ENCODE data around the gene RREB1. TPM values are rescaled to one million over a fixed set of nuclear protein-coding genes. Genes with fewer than 3 reads are reported as not detected.

RREB1 gene
- polyA plus RNA-seq, 2 of the 4 experiments (the other 2 are of a cell fraction): 2.2 to 5.0 TPM

DNA sequence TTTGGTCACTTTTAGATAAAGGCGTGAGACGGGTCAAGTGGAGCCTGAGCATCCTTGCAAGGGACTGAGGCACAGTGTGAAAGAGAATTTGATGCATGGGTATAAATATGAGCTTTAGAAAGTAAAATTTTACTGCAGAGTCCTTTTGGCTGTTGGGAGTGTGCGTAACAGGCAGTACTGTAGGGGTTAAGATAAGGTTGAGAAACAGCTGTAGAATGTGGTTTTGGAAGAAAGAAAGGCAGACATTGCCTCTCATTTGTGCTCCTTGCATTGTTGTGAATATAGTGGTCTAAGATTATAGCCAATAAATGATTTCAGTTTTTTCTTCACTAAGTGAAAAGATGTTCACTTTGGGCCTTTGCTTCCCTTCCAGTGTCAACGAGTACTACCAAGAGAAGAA, 73.0 kb downstream of the RREB1 start:
- DNase-seq (ENCODE audit: low read depth in 1 of 2, low spot score in 1 of 2) (no peak), ATAC-seq (no peak), FAIRE-seq (no peak)
- no peaks in the 10 kb centered on the region for H3K4me1 ChIP-seq
- CTCF ChIA-PET: interaction anchor here (1.4 kb wide), 1 partner anchor 504 kb away, joined by 3 read pairs; no protein-coding TSS in a partner anchor
- H3K9me3 ChIP-seq: no peaks in the 10 kb centered on the region
- H3K4me3 ChIP-seq: no peak overlapping the region
- POLR2A ChIA-PET: no interaction called here
- TF ChIP-seq FOSB (CRISPR knock-in tag; IDR thresholded peaks at IDR 0.05) (no peak), RARB (CRISPR knock-in tag; IDR thresholded peaks at IDR 0.05) (no peak), FOXS1 (CRISPR knock-in tag; IDR thresholded peaks at IDR 0.05) (no peak), MAZ (IDR thresholded peaks at IDR 0.05; ENCODE audit: borderline replicate concordance, low read depth, low read length) (no peak), FOSL2 (IDR thresholded peaks at IDR 0.05) (no peak), FOSL2 (CRISPR knock-in tag; IDR thresholded peaks at IDR 0.05) (no peak), PHF8 (IDR thresholded peaks at IDR 0.05; ENCODE audit: borderline replicate concordance, low read depth) (no peak), SMC3 (IDR thresholded peaks at IDR 0.05) (no peak), HOXB5 (CRISPR knock-in tag; IDR thresholded peaks at IDR 0.05) (no peak), RNF2 (IDR thresholded peaks at IDR 0.05; ENCODE audit: borderline replicate concordance, low read depth) (no peak), ZSCAN20 (CRISPR knock-in tag; IDR thresholded peaks at IDR 0.05) (no peak)
- TF ChIP-seq, protein P1, sequence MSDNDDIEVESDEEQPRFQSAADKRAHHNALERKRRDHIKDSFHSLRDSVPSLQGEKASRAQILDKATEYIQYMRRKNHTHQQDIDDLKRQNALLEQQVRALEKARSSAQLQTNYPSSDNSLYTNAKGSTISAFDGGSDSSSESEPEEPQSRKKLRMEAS (IDR thresholded peaks at IDR 0.05): no peak
- TF ChIP-seq, protein P2, sequence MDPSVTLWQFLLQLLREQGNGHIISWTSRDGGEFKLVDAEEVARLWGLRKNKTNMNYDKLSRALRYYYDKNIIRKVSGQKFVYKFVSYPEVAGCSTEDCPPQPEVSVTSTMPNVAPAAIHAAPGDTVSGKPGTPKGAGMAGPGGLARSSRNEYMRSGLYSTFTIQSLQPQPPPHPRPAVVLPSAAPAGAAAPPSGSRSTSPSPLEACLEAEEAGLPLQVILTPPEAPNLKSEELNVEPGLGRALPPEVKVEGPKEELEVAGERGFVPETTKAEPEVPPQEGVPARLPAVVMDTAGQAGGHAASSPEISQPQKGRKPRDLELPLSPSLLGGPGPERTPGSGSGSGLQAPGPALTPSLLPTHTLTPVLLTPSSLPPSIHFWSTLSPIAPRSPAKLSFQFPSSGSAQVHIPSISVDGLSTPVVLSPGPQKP (IDR thresholded peaks at IDR 0.05; ENCODE audit: low read depth, low read length): no peak
- TF ChIP-seq, protein P3, sequence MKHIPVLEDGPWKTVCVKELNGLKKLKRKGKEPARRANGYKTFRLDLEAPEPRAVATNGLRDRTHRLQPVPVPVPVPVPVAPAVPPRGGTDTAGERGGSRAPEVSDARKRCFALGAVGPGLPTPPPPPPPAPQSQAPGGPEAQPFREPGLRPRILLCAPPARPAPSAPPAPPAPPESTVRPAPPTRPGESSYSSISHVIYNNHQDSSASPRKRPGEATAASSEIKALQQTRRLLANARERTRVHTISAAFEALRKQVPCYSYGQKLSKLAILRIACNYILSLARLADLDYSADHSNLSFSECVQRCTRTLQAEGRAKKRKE (CRISPR knock-in tag; IDR thresholded peaks at IDR 0.05; ENCODE audit: low read depth): no peak
- no peak overlapping the region for H3K4me2 ChIP-seq
- H3K27ac ChIP-seq: no peak overlapping the region
- WGBS (ENCODE audit: missing lambda C conversion rate): 90% methylated on average over 4 of the region's 4 CpGs

- H3K27ac ChIP-seq: no peak overlapping the region
- TF ChIP-seq NPAS2 (CRISPR knock-in tag; IDR thresholded peaks at IDR 0.05; ENCODE audit: borderline replicate concordance): no peak
- no peak for TF ChIP-seq REST (IDR thresholded peaks at IDR 0.05)
- TF ChIP-seq ZNF302 (CRISPR knock-in tag; IDR thresholded peaks at IDR 0.05): no peak
- TF ChIP-seq, protein P4, sequence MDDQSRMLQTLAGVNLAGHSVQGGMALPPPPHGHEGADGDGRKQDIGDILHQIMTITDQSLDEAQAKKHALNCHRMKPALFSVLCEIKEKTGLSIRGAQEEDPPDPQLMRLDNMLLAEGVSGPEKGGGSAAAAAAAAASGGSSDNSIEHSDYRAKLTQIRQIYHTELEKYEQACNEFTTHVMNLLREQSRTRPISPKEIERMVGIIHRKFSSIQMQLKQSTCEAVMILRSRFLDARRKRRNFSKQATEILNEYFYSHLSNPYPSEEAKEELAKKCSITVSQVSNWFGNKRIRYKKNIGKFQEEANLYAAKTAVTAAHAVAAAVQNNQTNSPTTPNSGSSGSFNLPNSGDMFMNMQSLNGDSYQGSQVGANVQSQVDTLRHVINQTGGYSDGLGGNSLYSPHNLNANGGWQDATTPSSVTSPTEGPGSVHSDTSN (IDR thresholded peaks at IDR 0.05): no peak
- no peak for TF ChIP-seq HEYL (CRISPR knock-in tag; IDR thresholded peaks at IDR 0.05)
- TF ChIP-seq EP300 (IDR thresholded peaks at IDR 0.05): no peak
- TF ChIP-seq E2F6 (IDR thresholded peaks at IDR 0.05; ENCODE audit: borderline replicate concordance, low read depth): no peak
- no peak for TF ChIP-seq HOXB5 (CRISPR knock-in tag; IDR thresholded peaks at IDR 0.05)
- TF ChIP-seq KDM1A (IDR thresholded peaks at IDR 0.05; ENCODE audit: low read depth): no peak
- TF ChIP-seq CHD2 (IDR thresholded peaks at IDR 0.05; ENCODE audit: low read length, partially characterized antibody): no peak
- no peak for TF ChIP-seq HOXA7 (CRISPR knock-in tag; IDR thresholded peaks at IDR 0.05)
- TF ChIP-seq, protein P1 (IDR thresholded peaks at IDR 0.05): no peak
- no peak for TF ChIP-seq CEBPB (IDR thresholded peaks at IDR 0.05)
- no peak for TF ChIP-seq EHMT2 (IDR thresholded peaks at IDR 0.05; ENCODE audit: low read depth)
- TF ChIP-seq EHF (CRISPR knock-in tag; IDR thresholded peaks at IDR 0.05): no peak
- H3K4me3 ChIP-seq: no peak overlapping the region
- ATAC-seq: no peak
- FAIRE-seq: no peak
- H3K4me2 ChIP-seq: no peak overlapping the region
- WGBS (ENCODE audit: missing lambda C conversion rate): 88% methylated on average over 3 of the region's 3 CpGs
- CTCF ChIA-PET: no interaction called here
- DNase-seq (ENCODE audit: low read depth in 1 of 2, low spot score in 1 of 2): no peak
- no peaks in the 10 kb centered on the region for H3K9me3 ChIP-seq
- POLR2A ChIA-PET: no interaction called here
- H3K4me1 ChIP-seq: no peaks in the 10 kb centered on the region
Measured at GRCh38 chr6:7183707-7184106, 75.9 kb downstream of the RREB1 start.
